ENCODE measurements around the gene INO80.

INO80 gene

DNA sequence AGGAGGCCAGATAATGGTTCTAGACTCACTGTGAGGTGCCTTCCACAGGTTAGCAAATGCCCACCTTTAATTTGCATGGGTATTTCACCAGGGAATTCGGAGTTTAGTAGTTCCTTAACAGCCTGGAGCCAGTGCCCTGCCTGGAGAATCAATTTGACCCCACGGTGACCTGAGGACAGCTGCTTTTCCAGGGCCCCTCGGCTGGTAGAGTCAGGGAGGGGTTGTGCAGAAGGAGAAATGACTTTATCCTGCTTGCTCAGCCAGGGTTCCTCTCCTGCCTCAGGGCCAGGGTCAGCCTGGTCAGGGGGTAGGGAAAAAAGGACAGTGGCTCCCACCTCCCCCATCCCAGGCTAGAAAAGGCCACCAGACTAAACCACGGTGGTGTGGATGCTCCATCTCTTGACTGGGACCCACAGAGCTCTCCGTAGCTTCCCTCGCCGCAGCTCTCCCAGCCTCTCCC is 175.0 kb downstream of the INO80 start:
- H3K4me1 ChIP-seq (ENCODE audit: control insufficient read depth, low read depth, low read length), result peaks cover 17% of the 10 kb centered on the region
- H3K9me3 ChIP-seq (ENCODE audit: control insufficient read depth, low read depth, low read length), result no peaks in the 10 kb centered on the region
- no peak overlapping the region for H3K27ac ChIP-seq (ENCODE audit: low read length)
- peak overlapping the region; percentile 51 for H3K4me3 ChIP-seq (ENCODE audit: low read length)
- H3K36me3 ChIP-seq (ENCODE audit: control insufficient read depth, low read depth, low read length), result no peaks in the 10 kb centered on the region
- peak overlapping the region; percentile 59 for H3K9ac ChIP-seq (ENCODE audit: low read length)
- H3K27me3 ChIP-seq (ENCODE audit: control insufficient read depth, insufficient read depth, low read length), result peaks cover 30% of the 10 kb centered on the region

DNA sequence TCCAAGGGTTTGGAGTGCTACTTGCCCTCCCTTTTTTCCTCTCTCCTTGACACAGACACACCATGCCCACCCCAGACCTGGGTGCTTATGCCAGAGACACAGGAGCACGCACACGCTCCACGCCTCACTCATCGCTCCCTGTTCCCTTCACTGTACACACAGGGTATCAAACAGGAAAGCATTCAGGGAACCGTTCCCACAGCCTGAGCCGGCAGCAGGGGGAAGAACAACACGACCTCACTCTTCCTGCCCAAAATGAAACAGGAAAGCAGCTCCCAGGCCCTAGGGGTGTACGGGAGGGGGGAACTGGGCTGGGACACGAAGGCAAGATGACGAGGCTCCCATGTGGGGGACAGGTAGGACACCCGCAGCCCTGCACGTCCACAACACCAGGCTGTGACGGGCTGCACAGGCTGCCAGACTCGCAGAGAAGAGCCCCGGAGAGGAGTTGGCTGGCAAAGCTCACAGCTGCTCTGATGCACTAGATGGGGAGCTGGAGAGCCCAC is 175.7 kb downstream of the INO80 start:
- Histone ChIP-seq H3K4me1 (ENCODE audit: control insufficient read depth, low read depth, low read length) (peaks cover 17% of the 10 kb centered on the region), H3K27ac (ENCODE audit: low read length) (no peak overlapping the region), H3K36me3 (ENCODE audit: control insufficient read depth, low read depth, low read length) (no peaks in the 10 kb centered on the region), H3K4me3 (ENCODE audit: low read length) (no peak overlapping the region), H3K9ac (ENCODE audit: low read length) (no peak overlapping the region), H3K9me3 (ENCODE audit: control insufficient read depth, low read depth, low read length) (no peaks in the 10 kb centered on the region), H3K27me3 (ENCODE audit: control insufficient read depth, insufficient read depth, low read length) (peaks cover 30% of the 10 kb centered on the region)

DNA sequence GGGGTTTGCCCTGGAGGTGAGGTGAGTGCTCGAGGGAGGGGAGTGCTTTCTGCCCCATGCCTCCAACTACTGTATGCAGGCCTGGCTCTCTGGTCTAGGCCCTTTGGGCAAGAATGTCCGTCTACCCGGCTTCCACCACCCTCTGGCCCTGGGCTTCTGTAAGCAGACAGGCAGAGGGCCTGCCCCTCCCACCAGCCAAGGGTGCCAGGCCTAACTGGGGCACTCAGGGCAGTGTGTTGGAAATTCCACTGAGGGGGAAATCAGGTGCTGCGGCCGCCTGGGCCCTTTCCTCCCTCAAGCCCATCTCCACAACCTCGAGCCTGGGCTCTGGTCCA is 177.6 kb downstream of the INO80 start:
- Histone ChIP-seq H3K27me3 (ENCODE audit: control insufficient read depth, insufficient read depth, low read length) (peaks cover 32% of the 10 kb centered on the region), H3K4me1 (ENCODE audit: control insufficient read depth, low read depth, low read length) (peaks cover 17% of the 10 kb centered on the region), H3K27ac (ENCODE audit: low read length) (no peak overlapping the region), H3K9ac (ENCODE audit: low read length) (no peak overlapping the region), H3K4me3 (ENCODE audit: low read length) (no peak overlapping the region), H3K9me3 (ENCODE audit: control insufficient read depth, low read depth, low read length) (no peaks in the 10 kb centered on the region), H3K36me3 (ENCODE audit: control insufficient read depth, low read depth, low read length) (no peaks in the 10 kb centered on the region)

DNA sequence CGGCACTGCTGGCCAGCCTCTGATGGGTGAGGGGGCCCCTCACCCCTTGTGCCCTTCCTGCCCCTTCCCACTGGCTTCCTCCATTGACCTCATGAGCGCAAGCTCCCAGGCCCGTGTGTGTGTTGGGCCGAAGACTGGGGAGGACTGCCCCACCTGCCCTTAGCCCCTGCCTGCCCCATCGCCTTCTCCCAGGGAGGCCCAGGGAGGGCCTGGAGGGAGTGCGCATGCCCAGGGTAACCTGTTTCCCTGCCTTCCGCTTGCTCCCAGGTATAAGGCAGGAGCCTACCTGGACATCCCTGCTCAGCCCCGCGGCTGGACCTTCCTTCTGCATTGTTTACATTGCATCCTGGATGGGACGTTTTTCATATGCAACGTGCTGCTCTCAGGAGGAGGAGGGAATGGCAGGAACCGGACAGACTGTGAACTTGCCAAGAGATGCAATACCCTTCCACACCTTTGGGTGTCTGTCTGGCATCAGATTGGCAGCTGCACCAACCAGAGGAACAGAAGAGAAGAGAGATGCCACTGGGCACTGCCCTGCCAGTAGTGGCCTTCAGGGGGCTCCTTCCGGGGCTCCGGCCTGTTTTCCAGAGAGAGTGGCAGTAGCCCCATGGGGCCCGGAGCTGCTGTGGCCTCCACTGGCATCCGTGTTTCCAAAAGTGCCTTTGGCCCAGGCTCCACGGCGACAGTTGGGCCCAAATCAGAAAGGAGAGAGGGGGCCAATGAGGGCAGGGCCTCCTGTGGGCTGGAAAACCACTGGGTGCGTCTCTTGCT is 178.1 kb downstream of the INO80 start:
- H3K27ac ChIP-seq (ENCODE audit: low read length), result no peak overlapping the region
- peaks cover 17% of the 10 kb centered on the region for H3K4me1 ChIP-seq (ENCODE audit: control insufficient read depth, low read depth, low read length)
- H3K9me3 ChIP-seq (ENCODE audit: control insufficient read depth, low read depth, low read length), result no peaks in the 10 kb centered on the region
- peaks cover 32% of the 10 kb centered on the region for H3K27me3 ChIP-seq (ENCODE audit: control insufficient read depth, insufficient read depth, low read length)
- no peaks in the 10 kb centered on the region for H3K36me3 ChIP-seq (ENCODE audit: control insufficient read depth, low read depth, low read length)
- H3K4me3 ChIP-seq (ENCODE audit: low read length), result no peak overlapping the region
- no peak overlapping the region for H3K9ac ChIP-seq (ENCODE audit: low read length)

DNA sequence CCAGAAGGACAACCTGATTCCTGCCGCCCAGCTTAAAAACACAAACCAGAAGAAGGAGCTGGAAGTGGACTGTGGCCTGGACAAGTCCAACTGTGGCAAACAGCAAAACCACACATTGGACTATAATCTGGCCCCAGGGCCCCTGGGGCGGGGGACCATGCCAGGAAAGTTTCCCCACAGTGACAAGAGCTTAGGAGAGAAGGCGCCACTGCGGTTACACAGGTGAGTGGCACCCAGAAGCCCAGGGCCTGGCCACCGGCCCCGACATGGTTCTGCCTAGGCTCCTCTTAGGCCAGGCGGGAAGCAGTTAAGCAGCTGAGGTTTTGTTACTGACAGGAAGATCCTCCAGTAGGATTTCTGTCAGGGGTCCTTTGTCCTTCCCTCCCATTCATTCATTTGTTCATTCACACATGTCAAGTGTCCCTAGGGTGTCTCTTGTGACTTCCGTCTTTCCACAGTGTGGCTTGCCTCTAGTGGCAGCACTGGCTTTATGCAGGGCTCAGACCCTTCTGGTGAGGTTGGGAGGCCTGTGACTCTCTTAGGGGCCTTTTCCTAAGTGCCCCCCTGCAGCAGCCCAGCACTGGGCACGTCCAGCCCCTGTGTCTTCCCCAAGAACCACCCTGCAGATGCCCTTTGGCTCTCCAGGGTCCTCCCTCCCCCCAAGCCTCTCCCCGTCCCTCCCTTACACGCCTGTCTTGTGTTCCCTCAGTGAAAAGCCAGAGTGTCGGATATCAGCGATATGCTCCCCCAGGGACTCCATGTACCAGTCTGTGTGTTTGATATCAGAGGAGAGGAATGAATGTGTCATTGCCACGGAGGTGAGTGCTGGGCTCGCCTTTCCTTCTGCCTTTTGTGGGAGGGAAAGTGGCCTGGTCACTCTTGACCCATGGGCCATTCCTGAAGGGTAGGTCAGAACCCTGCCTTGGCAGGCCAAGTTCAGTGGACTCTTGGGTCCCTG is 179.1 kb downstream of the INO80 start:
- peaks cover 35% of the 10 kb centered on the region for H3K27me3 ChIP-seq (ENCODE audit: control insufficient read depth, insufficient read depth, low read length)
- no peak overlapping the region for H3K9ac ChIP-seq (ENCODE audit: low read length)
- H3K36me3 ChIP-seq (ENCODE audit: control insufficient read depth, low read depth, low read length), result no peaks in the 10 kb centered on the region
- H3K9me3 ChIP-seq (ENCODE audit: control insufficient read depth, low read depth, low read length), result no peaks in the 10 kb centered on the region
- H3K4me3 ChIP-seq (ENCODE audit: low read length), result no peak overlapping the region
- no peak overlapping the region for H3K27ac ChIP-seq (ENCODE audit: low read length)
- H3K4me1 ChIP-seq (ENCODE audit: control insufficient read depth, low read depth, low read length), result peaks cover 11% of the 10 kb centered on the region

DNA sequence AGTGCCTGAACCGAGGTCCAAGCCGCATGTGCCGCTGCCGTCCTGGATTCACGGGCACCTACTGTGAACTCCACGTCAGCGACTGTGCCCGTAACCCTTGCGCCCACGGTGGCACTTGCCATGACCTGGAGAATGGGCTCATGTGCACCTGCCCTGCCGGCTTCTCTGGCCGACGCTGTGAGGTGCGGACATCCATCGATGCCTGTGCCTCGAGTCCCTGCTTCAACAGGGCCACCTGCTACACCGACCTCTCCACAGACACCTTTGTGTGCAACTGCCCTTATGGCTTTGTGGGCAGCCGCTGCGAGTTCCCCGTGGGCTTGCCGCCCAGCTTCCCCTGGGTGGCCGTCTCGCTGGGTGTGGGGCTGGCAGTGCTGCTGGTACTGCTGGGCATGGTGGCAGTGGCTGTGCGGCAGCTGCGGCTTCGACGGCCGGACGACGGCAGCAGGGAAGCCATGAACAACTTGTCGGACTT is 179.8 kb downstream of the INO80 start:
- H3K27ac ChIP-seq (ENCODE audit: low read length), result no peak overlapping the region
- H3K9ac ChIP-seq (ENCODE audit: low read length), result no peak overlapping the region
- H3K9me3 ChIP-seq (ENCODE audit: control insufficient read depth, low read depth, low read length), result no peaks in the 10 kb centered on the region
- H3K4me1 ChIP-seq (ENCODE audit: control insufficient read depth, low read depth, low read length), result peaks cover 11% of the 10 kb centered on the region
- no peaks in the 10 kb centered on the region for H3K36me3 ChIP-seq (ENCODE audit: control insufficient read depth, low read depth, low read length)
- no peak overlapping the region for H3K4me3 ChIP-seq (ENCODE audit: low read length)
- H3K27me3 ChIP-seq (ENCODE audit: control insufficient read depth, insufficient read depth, low read length), result peaks cover 41% of the 10 kb centered on the region

DNA sequence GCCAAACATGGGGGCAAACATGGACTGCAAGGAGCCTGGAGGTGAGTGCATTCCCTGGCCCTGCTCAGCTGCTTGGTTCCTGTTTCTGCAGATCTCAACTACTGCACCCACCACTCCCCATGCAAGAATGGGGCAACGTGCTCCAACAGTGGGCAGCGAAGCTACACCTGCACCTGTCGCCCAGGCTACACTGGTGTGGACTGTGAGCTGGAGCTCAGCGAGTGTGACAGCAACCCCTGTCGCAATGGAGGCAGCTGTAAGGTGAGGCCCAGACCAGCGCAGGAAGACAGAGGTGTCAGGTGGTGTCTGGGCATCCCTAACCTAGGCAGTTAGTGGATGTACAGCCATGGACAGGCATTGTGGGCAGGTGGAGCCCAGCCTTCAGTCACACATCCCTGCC is 181.6 kb downstream of the INO80 start:
- no peaks in the 10 kb centered on the region for H3K36me3 ChIP-seq (ENCODE audit: control insufficient read depth, low read depth, low read length)
- peaks cover 44% of the 10 kb centered on the region for H3K27me3 ChIP-seq (ENCODE audit: control insufficient read depth, insufficient read depth, low read length)
- no peaks in the 10 kb centered on the region for H3K9me3 ChIP-seq (ENCODE audit: control insufficient read depth, low read depth, low read length)
- H3K4me3 ChIP-seq (ENCODE audit: low read length), result no peak overlapping the region
- H3K4me1 ChIP-seq (ENCODE audit: control insufficient read depth, low read depth, low read length), result peaks cover 3% of the 10 kb centered on the region
- no peak overlapping the region for H3K9ac ChIP-seq (ENCODE audit: low read length)
- no peak overlapping the region for H3K27ac ChIP-seq (ENCODE audit: low read length)

DNA sequence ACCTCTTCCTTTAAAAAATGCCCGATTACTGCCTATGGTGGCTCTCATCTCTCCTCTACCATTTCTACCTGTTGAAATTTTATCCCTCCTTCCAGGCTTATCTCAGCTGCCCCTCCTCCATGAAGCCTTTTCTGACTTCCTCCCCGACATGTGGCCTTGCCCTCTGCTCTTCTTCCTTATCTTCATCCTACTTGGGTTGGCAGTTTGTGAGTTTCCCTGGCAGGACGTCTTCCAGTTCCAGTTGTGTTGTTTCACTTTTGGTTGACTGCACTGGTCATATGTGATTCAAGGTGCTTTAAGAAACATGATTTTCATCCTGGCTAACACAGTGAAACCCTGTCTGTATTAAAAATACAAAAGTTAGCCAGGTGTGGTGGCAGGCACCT is 182.6 kb downstream of the INO80 start:
- Histone ChIP-seq H3K36me3 (ENCODE audit: control insufficient read depth, low read depth, low read length) (no peaks in the 10 kb centered on the region), H3K9ac (ENCODE audit: low read length) (no peak overlapping the region), H3K27me3 (ENCODE audit: control insufficient read depth, insufficient read depth, low read length) (peaks cover 53% of the 10 kb centered on the region), H3K4me1 (ENCODE audit: control insufficient read depth, low read depth, low read length) (peaks cover 3% of the 10 kb centered on the region), H3K9me3 (ENCODE audit: control insufficient read depth, low read depth, low read length) (no peaks in the 10 kb centered on the region), H3K4me3 (ENCODE audit: low read length) (no peak overlapping the region), H3K27ac (ENCODE audit: low read length) (no peak overlapping the region)

DNA sequence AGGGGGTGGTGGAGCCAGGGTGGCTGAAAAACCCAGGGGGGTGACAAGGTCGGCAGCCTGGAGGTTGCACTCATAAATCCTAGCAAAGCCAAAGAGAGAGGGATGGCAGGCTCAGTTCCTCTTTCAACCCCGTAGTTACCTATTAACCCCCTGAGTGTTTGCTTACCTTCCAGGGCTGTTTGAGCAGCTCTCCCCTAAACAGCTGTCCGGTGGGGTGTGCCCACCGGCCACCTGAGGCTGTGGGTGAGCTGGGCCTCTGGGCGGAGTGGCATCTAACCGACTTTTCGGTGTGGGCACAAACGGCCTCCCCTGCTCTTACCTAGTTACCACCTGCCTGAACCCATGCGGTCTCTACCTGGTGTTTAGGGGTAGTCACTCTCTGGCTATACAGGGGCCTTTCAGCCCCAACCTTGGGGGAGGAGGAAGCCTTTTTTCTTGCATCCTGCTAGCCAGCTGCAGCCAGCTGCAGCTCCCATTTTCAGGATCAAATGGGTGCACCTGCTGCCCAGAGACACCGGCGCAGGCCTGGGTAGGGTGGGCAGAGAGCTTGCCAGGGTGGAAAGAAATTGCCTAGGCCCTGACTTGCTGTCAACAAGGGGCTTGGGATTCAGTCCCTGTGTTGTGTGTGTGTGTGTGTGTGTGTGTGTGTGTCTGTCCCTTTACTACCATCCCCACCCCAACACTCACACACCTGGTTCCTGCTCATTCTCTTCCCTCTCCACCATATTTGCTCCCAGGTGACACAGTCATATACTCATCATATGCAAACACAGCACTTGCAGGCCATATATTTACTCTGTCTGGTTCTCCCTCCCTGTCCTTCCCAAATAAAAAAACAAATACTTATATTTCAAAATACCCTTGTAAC is 183.2 kb downstream of the INO80 start:
- no peak overlapping the region for H3K4me3 ChIP-seq (ENCODE audit: low read length)
- H3K9me3 ChIP-seq (ENCODE audit: control insufficient read depth, low read depth, low read length), result no peaks in the 10 kb centered on the region
- H3K9ac ChIP-seq (ENCODE audit: low read length), result no peak overlapping the region
- no peaks in the 10 kb centered on the region for H3K36me3 ChIP-seq (ENCODE audit: control insufficient read depth, low read depth, low read length)
- peaks cover 59% of the 10 kb centered on the region for H3K27me3 ChIP-seq (ENCODE audit: control insufficient read depth, insufficient read depth, low read length)
- H3K27ac ChIP-seq (ENCODE audit: low read length), result no peak overlapping the region
- peaks cover 3% of the 10 kb centered on the region for H3K4me1 ChIP-seq (ENCODE audit: control insufficient read depth, low read depth, low read length)

DNA sequence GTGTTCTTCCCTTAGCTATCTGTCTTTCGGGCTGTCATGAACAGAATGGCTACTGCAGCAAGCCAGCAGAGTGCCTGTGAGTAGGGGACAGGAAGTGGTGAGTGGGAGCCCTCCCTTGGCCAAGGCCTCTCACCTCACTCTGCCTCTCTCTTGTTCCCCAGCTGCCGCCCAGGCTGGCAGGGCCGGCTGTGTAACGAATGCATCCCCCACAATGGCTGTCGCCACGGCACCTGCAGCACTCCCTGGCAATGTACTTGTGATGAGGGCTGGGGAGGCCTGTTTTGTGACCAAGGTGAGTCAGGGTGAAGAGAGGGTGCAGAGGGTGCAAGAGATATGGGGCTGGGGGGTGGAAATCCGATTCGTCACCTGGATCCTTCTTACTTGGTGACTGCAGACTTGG is 183.9 kb downstream of the INO80 start:
- H3K27me3 ChIP-seq (ENCODE audit: control insufficient read depth, insufficient read depth, low read length), result peaks cover 67% of the 10 kb centered on the region
- H3K4me3 ChIP-seq (ENCODE audit: low read length), result no peak overlapping the region
- H3K27ac ChIP-seq (ENCODE audit: low read length), result no peak overlapping the region
- H3K36me3 ChIP-seq (ENCODE audit: control insufficient read depth, low read depth, low read length), result no peaks in the 10 kb centered on the region
- no peaks in the 10 kb centered on the region for H3K9me3 ChIP-seq (ENCODE audit: control insufficient read depth, low read depth, low read length)
- H3K4me1 ChIP-seq (ENCODE audit: control insufficient read depth, low read depth, low read length), result peaks cover 6% of the 10 kb centered on the region
- H3K9ac ChIP-seq (ENCODE audit: low read length), result no peak overlapping the region
